ENCODE results near the gene BPIFA2. TPM values are rescaled to one million over a fixed set of nuclear protein-coding genes. Genes with fewer than 3 reads are reported as not detected.

The BPIFA2 gene
- total and polyA plus RNA-seq, 12 donors: not detected

DNA sequence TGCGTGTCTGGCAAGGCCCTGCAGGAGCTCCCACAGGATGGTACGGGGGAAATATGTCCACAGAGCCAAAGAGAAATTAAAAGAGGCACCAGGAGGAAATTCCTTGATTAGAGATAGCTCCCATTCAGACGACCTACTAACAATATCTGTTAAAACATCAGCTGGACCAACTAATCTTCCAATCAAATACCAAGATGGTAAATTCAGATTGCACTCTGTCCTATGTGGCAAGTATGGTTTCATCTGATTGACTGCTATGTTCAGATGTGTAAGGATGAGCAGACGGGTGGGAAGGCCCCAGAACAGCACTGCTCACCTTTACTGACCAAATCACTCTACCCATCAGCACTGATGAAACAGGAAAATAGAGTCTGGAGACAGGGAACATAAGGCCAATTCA lies 19.5 kb downstream of the BPIFA2 start:
- ATAC-seq (no peak), DNase-seq (no peak)
- TF ChIP-seq, protein P1, sequence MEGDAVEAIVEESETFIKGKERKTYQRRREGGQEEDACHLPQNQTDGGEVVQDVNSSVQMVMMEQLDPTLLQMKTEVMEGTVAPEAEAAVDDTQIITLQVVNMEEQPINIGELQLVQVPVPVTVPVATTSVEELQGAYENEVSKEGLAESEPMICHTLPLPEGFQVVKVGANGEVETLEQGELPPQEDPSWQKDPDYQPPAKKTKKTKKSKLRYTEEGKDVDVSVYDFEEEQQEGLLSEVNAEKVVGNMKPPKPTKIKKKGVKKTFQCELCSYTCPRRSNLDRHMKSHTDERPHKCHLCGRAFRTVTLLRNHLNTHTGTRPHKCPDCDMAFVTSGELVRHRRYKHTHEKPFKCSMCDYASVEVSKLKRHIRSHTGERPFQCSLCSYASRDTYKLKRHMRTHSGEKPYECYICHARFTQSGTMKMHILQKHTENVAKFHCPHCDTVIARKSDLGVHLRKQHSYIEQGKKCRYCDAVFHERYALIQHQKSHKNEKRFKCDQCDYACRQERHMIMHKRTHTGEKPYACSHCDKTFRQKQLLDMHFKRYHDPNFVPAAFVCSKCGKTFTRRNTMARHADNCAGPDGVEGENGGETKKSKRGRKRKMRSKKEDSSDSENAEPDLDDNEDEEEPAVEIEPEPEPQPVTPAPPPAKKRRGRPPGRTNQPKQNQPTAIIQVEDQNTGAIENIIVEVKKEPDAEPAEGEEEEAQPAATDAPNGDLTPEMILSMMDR (IDR thresholded peaks at IDR 0.05): no peak
- no peaks in the 10 kb centered on the region for H3K36me3 ChIP-seq
- no peak overlapping the region for H3K4me3 ChIP-seq
- WGBS, 2 donors: 75 to 76% methylated on average over 4 of the region's 4 CpGs
- no peaks in the 10 kb centered on the region for H3K4me1 ChIP-seq
- intact Hi-C loops (cut with DNase I): no loop called here
- H3K9me3 ChIP-seq: peaks cover 0 to 5% (median 0%) of the 10 kb centered on the region in 11 donors
- H3K27ac ChIP-seq: no peak overlapping the region
- H3K27me3 ChIP-seq: peaks cover 0 to 23% (median 8%) of the 10 kb centered on the region in 7 donors

DNA sequence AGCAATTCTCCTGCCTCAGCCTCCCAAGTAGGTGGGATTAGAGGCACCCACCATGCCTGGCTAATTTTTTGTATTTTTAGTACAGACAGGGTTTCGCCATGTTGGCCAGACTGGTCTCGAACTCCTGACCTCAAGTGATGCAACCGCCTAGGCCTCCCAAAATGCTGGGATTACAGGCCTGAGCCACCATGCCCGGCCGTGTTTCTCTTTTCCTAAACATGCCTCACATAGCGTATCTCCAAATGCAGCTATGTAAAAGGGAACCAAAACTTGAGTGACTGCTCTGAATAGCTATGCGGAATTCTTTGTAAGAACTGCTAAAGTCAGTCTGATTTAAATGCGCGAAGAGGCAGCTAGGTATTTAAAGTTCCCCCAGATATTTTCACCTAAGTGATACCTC lies 20.5 kb downstream of the BPIFA2 start:
- no peak for DNase-seq
- H3K27ac ChIP-seq: no peak overlapping the region
- peaks cover 0 to 23% (median 8%) of the 10 kb centered on the region in 7 donors for H3K27me3 ChIP-seq
- no peak for ATAC-seq
- TF ChIP-seq, protein P1 (IDR thresholded peaks at IDR 0.05): no peak
- H3K4me1 ChIP-seq: no peaks in the 10 kb centered on the region
- WGBS, 2 donors: 84 to 85% methylated on average over 9 of the region's 9 CpGs
- H3K9me3 ChIP-seq: peaks cover 0 to under 1% (median 0%) of the 10 kb centered on the region in 11 donors
- no peaks in the 10 kb centered on the region for H3K36me3 ChIP-seq
- intact Hi-C loops (cut with DNase I): no loop called here
- no peak overlapping the region for H3K4me3 ChIP-seq

DNA sequence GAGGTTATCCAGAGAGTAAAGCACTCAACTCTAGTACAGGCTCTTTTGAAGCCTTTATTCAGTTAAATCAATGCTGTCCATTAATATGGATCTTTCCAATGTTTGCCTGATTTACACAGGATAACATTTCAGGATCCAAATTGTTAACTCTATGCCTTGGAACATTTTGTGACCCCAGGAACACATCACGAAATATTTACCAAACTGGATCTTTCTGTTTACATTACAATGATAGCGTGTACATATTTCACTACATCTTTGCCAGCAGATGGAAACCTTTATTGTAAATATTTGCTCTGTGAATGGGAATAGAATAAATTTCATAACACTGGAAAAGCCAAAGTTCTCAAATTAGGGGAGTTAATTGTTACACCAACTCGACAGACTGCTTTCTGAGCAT lies 23.5 kb downstream of the BPIFA2 start:
- ATAC-seq: no peak
- peaks cover 0 to 28% (median 11%) of the 10 kb centered on the region in 7 donors for H3K27me3 ChIP-seq
- no peak overlapping the region for H3K4me3 ChIP-seq
- H3K9me3 ChIP-seq: no peaks in the 10 kb centered on the region
- no peaks in the 10 kb centered on the region for H3K4me1 ChIP-seq
- no peak for DNase-seq
- 61 to 62% methylated on average over 3 of the region's 3 CpGs for WGBS, 2 donors
- no peak overlapping the region for H3K27ac ChIP-seq
- intact Hi-C loops (cut with DNase I): no loop called here
- no peaks in the 10 kb centered on the region for H3K36me3 ChIP-seq
- TF ChIP-seq, protein P1 (IDR thresholded peaks at IDR 0.05): no peak

DNA sequence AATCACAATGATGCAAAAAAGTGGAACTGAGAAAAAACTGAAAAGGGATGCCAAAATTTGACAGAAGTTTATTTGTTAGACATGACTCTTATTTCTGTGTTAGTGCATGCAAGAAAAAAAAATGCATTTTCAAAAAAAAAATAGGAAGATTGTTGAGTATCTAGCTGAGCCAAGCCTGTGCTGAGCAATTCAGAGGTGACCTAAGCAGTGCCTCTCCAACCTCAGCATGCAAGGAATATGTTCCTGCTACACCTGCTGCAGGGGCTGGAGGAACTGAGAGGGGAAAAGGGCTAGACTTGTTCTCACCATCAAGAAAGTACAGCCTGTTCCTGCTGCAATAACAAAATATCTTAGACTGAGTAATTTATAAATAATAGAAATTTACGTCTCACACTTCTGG lies 24.0 kb downstream of the BPIFA2 start:
- Histone ChIP-seq H3K9me3 (no peaks in the 10 kb centered on the region), H3K36me3 (no peaks in the 10 kb centered on the region), H3K4me3 (no peak overlapping the region), H3K4me1 (no peaks in the 10 kb centered on the region), H3K27me3 (peaks cover 0 to 28% (median 12%) of the 10 kb centered on the region in 7 donors), H3K27ac (no peak overlapping the region)
- intact Hi-C loops (cut with DNase I): no loop called here
- TF ChIP-seq, protein P1 (IDR thresholded peaks at IDR 0.05): no peak
- DNase-seq: no peak
- no peak for ATAC-seq
- 91 to 92% methylated on average over 1 of the region's 1 CpG for WGBS, 2 donors

Data from heart right ventricle (tissue), 16 donors.